ENCODE data around the gene HSD17B8. TPM values are rescaled to one million over a fixed set of nuclear protein-coding genes. Genes with fewer than 3 reads are reported as not detected.

The HSD17B8 gene
- total RNA-seq, 1 donor from 2014 or later: 6.5 TPM

GRCh38 chr6:33202799-33203198 lies 1.7 kb upstream of the HSD17B8 start:
- Mint-ChIP-seq H3K27ac (ENCODE audit: unreplicated experiment) (peak overlapping the region; percentile 37), H3K27me3 (ENCODE audit: unreplicated experiment) (peaks cover 19% of the 10 kb centered on the region), H3K9me3 (ENCODE audit: unreplicated experiment) (no peaks in the 10 kb centered on the region), H3K4me1 (ENCODE audit: unreplicated experiment) (peaks cover 63% of the 10 kb centered on the region), H3K4me3 (ENCODE audit: unreplicated experiment) (peak overlapping the region; percentile 100), H3K36me3 (ENCODE audit: low read depth, unreplicated experiment) (peaks cover 35% of the 10 kb centered on the region)
- TF ChIP-seq CTCF (IDR thresholded peaks at IDR 0.05; ENCODE audit: unreplicated experiment): no peak
- no peak for DNase-seq (ENCODE audit: low spot score)

GRCh38 chr6:33203443-33204164 lies 851 bp upstream of the HSD17B8 start:
- no peak for DNase-seq (ENCODE audit: low spot score)
- Mint-ChIP-seq H3K4me3 (ENCODE audit: unreplicated experiment) (peak overlapping the region; percentile 100), H3K4me1 (ENCODE audit: unreplicated experiment) (peaks cover 58% of the 10 kb centered on the region), H3K27ac (ENCODE audit: unreplicated experiment) (peak overlapping the region; percentile 61), H3K9me3 (ENCODE audit: unreplicated experiment) (no peaks in the 10 kb centered on the region), H3K36me3 (ENCODE audit: low read depth, unreplicated experiment) (peaks cover 32% of the 10 kb centered on the region), H3K27me3 (ENCODE audit: unreplicated experiment) (peaks cover 17% of the 10 kb centered on the region)
- TF ChIP-seq CTCF (IDR thresholded peaks at IDR 0.05; ENCODE audit: unreplicated experiment): no peak

GRCh38 chr6:33204165-33204414 lies 365 bp upstream of the HSD17B8 start:
- Mint-ChIP-seq H3K4me1 (ENCODE audit: unreplicated experiment) (peaks cover 59% of the 10 kb centered on the region), H3K27ac (ENCODE audit: unreplicated experiment) (peak overlapping the region; percentile 61), H3K27me3 (ENCODE audit: unreplicated experiment) (peaks cover 18% of the 10 kb centered on the region)

GRCh38 chr6:33205191-33206026 lies 954 bp downstream of the HSD17B8 start:
- Mint-ChIP-seq H3K9me3 (ENCODE audit: unreplicated experiment) (no peaks in the 10 kb centered on the region), H3K4me1 (ENCODE audit: unreplicated experiment) (peaks cover 54% of the 10 kb centered on the region), H3K27ac (ENCODE audit: unreplicated experiment) (peak overlapping the region; percentile 74), H3K4me3 (ENCODE audit: unreplicated experiment) (peak overlapping the region; percentile 96), H3K27me3 (ENCODE audit: unreplicated experiment) (peaks cover 24% of the 10 kb centered on the region), H3K36me3 (ENCODE audit: low read depth, unreplicated experiment) (peaks cover 46% of the 10 kb centered on the region)
- no peak for DNase-seq (ENCODE audit: low spot score)
- no peak for TF ChIP-seq CTCF (IDR thresholded peaks at IDR 0.05; ENCODE audit: unreplicated experiment)

More at GRCh38 chr6:33204165-33204414, 365 bp upstream of the HSD17B8 start:
- H3K4me3 Mint-ChIP-seq (ENCODE audit: unreplicated experiment): peak overlapping the region; percentile 80
- no peak for DNase-seq (ENCODE audit: low spot score)
- H3K9me3 Mint-ChIP-seq (ENCODE audit: unreplicated experiment): no peaks in the 10 kb centered on the region
- no peak for TF ChIP-seq CTCF (IDR thresholded peaks at IDR 0.05; ENCODE audit: unreplicated experiment)
- H3K36me3 Mint-ChIP-seq (ENCODE audit: low read depth, unreplicated experiment): peaks cover 36% of the 10 kb centered on the region
